A549 (cell line): ENCODE results near the gene POLH.
"Not testable (repeated sequence)": the region's sequence is repeated elsewhere in the genome, so short reads cannot be mapped to it uniquely, and the experiment has no call there.

Experiments used
- JUNB ChIP-seq: fragments of >200 bp; sonication (Bioruptor Twin); formaldehyde crosslinking; IDR thresholded peaks from 2 replicates; pipeline ENCODE4 v1.6.1; 2016
- MYC ChIP-seq: IDR thresholded peaks from 2 replicates; pipeline ENCODE4 v1.6.1; 2012; ENCODE audit warnings: mild to moderate bottlenecking, inconsistent platforms, low read length, improper control_type of control experiment, borderline replicate concordance
- ZFP36 ChIP-seq: fragments of 450-650 bp; IDR thresholded peaks from 2 replicates; pipeline ENCODE4 v1.6.1; 2014; ENCODE audit warnings: borderline replicate concordance; ENCODE audit not compliant: partially characterized antibody
- TF ChIP-seq, protein P1 (sequence below): fragments of >200 bp; sonication (Bioruptor Twin); formaldehyde crosslinking; IDR thresholded peaks from 3 replicates; pipeline ENCODE4 v1.5.1; 2016

DNA sequence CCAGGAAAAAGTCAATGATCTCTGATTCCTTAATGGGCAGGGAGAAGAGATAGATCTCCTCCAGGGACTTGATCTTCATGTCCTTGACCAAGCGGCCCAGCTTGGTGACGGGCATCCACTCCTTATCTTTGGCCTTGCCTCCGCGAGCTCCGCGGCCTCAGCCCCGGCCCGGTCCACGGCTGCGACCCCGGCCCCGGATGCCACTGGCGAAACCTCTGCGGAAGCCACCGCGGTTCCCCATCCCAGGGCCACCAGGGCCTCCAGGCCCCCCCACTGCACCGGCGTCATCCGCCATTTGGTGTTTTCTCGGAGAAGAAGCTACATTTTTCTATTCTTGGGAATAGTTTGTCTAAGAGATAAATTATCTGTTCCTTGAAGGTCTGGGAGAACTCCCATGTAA, 36.6 kb upstream of the POLH start:
- TF ChIP-seq, protein P1, sequence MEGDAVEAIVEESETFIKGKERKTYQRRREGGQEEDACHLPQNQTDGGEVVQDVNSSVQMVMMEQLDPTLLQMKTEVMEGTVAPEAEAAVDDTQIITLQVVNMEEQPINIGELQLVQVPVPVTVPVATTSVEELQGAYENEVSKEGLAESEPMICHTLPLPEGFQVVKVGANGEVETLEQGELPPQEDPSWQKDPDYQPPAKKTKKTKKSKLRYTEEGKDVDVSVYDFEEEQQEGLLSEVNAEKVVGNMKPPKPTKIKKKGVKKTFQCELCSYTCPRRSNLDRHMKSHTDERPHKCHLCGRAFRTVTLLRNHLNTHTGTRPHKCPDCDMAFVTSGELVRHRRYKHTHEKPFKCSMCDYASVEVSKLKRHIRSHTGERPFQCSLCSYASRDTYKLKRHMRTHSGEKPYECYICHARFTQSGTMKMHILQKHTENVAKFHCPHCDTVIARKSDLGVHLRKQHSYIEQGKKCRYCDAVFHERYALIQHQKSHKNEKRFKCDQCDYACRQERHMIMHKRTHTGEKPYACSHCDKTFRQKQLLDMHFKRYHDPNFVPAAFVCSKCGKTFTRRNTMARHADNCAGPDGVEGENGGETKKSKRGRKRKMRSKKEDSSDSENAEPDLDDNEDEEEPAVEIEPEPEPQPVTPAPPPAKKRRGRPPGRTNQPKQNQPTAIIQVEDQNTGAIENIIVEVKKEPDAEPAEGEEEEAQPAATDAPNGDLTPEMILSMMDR: not testable (repeated sequence)
- not testable (repeated sequence) for TF ChIP-seq ZFP36, MYC, JUNB
